Measurements from ENCODE around the gene KCND1. TPM values are rescaled to one million over a fixed set of nuclear protein-coding genes. Genes with fewer than 3 reads are reported as not detected.
A peak's percentile ranks its signal among the peaks of the same experiment; 100 is the strongest.

Gene KCND1
- total RNA-seq, 6 donors from 2014 or later, result 0.61 to 3.1 (median 1.2) TPM

GRCh38 chrX:48918301-48918642 is 53.4 kb downstream of the KCND1 start:
- Histone ChIP-seq H3K27ac (peak overlapping the region; percentile 80 to 88 (median 85)), H3K4me3 (peak overlapping the region; percentile 49 to 75 (median 64)), H3K4me1 (peaks cover 3 to 24% (median 4%) of the 10 kb centered on the region in 4 donors), H3K9me3 (no peaks in the 10 kb centered on the region), H3K27me3 (peaks cover 0 to 6% (median 0%) of the 10 kb centered on the region in 4 donors), H3K36me3 (peaks cover 0 to 33% (median 12%) of the 10 kb centered on the region in 4 donors)
- DNase-seq (no peak), ATAC-seq (ENCODE audit: low FRiP score in 2 of 2) (no peak)
- TF ChIP-seq POLR2AphosphoS5 (IDR thresholded peaks at IDR 0.05), result no peak
- TF ChIP-seq EP300 (IDR thresholded peaks at IDR 0.05), result no peak
- TF ChIP-seq CTCF (IDR thresholded peaks at IDR 0.05), result no peak
- no peak for TF ChIP-seq POLR2A (IDR thresholded peaks at IDR 0.05)
- WGBS, 2 donors, result 49 to 50% methylated on average over 1 to 10 of the region's 23 CpGs

- Histone ChIP-seq H3K9me3 (no peaks in the 10 kb centered on the region), H3K36me3 (peaks cover 0 to 24% (median 5%) of the 10 kb centered on the region in 4 donors), H3K27ac (peak overlapping the region; percentile 80 to 88 (median 85)), H3K4me3 (peak overlapping the region; percentile 33 to 75 (median 60)), H3K4me1 (peaks cover 3 to 27% (median 4%) of the 10 kb centered on the region in 4 donors), H3K27me3 (peaks cover 0 to 6% (median 0%) of the 10 kb centered on the region in 4 donors)
- 34 to 46% methylated on average over 6 to 27 of the region's 27 CpGs for WGBS, 2 donors
- TF ChIP-seq POLR2A (IDR thresholded peaks at IDR 0.05) (peak in 1 of 4 donors; percentile 16), CTCF (IDR thresholded peaks at IDR 0.05) (peak; percentile 92 to 98 (median 97)), EP300 (IDR thresholded peaks at IDR 0.05) (no peak), POLR2AphosphoS5 (IDR thresholded peaks at IDR 0.05) (peak; percentile 33 to 43)
- ATAC-seq (ENCODE audit: low FRiP score in 2 of 2), result peak; percentile 84 to 90
- DNase-seq, result peak; percentile 92 to 93
Observed at GRCh38 chrX:48917139-48918001, 54.3 kb downstream of the KCND1 start.

GRCh38 chrX:48914593-48915493 is 56.8 kb downstream of the KCND1 start:
- WGBS, 2 donors, result 94 to 100% methylated on average over 1 to 13 of the region's 13 CpGs
- ATAC-seq (ENCODE audit: low FRiP score in 2 of 2) (no peak), DNase-seq (no peak)
- peaks cover 5 to 36% (median 9%) of the 10 kb centered on the region in 4 donors for H3K4me1 ChIP-seq
- no peak overlapping the region for H3K4me3 ChIP-seq
- peaks cover 0 to 21% (median 5%) of the 10 kb centered on the region in 4 donors for H3K36me3 ChIP-seq
- TF ChIP-seq CTCF (IDR thresholded peaks at IDR 0.05), result no peak
- H3K9me3 ChIP-seq, result peaks cover 0 to 5% (median 0%) of the 10 kb centered on the region in 4 donors
- H3K27me3 ChIP-seq, result peaks cover 0 to 6% (median 0%) of the 10 kb centered on the region in 4 donors
- H3K27ac ChIP-seq, result no peak overlapping the region

GRCh38 chrX:48913605-48914366 is 57.9 kb downstream of the KCND1 start:
- Histone ChIP-seq H3K27ac (no peak overlapping the region), H3K9me3 (peaks cover 0 to 5% (median 0%) of the 10 kb centered on the region in 4 donors), H3K36me3 (peaks cover 0 to 21% (median 5%) of the 10 kb centered on the region in 4 donors), H3K4me3 (no peak overlapping the region), H3K27me3 (peaks cover 0 to 4% (median 0%) of the 10 kb centered on the region in 4 donors), H3K4me1 (peaks cover 5 to 31% (median 9%) of the 10 kb centered on the region in 4 donors)
- DNase-seq, result no peak
- no peak for ATAC-seq (ENCODE audit: low FRiP score in 2 of 2)
- TF ChIP-seq EP300 (IDR thresholded peaks at IDR 0.05) (no peak), POLR2AphosphoS5 (IDR thresholded peaks at IDR 0.05) (no peak), POLR2A (IDR thresholded peaks at IDR 0.05) (no peak), CTCF (IDR thresholded peaks at IDR 0.05) (no peak)
- 88 to 90% methylated on average over 4 to 5 of the region's 5 CpGs for WGBS, 2 donors
